Measurements from ENCODE around the gene DAPK1.

The DAPK1 gene

GRCh38 chr9:87593359-87593980 lies 95.8 kb downstream of the DAPK1 start:
- no peaks in the 10 kb centered on the region for H3K79me2 ChIP-seq (ENCODE audit: control insufficient read depth, insufficient read depth, low read length, unreplicated experiment)
- H3K27me3 ChIP-seq (ENCODE audit: insufficient read depth, low read length) = no peaks in the 10 kb centered on the region

GRCh38 chr9:87594194-87594593 lies 96.5 kb downstream of the DAPK1 start:
- H2AFZ ChIP-seq (ENCODE audit: low read length, unreplicated experiment) = no peak overlapping the region
- H3K4me1 ChIP-seq (ENCODE audit: control insufficient read depth, insufficient read depth, low read length, unreplicated experiment) = peaks cover 16% of the 10 kb centered on the region
- no peak overlapping the region for H3K4me3 ChIP-seq (ENCODE audit: low read depth, low read length)
- H3K79me2 ChIP-seq (ENCODE audit: control insufficient read depth, insufficient read depth, low read length, unreplicated experiment) = no peaks in the 10 kb centered on the region
- H3K36me3 ChIP-seq (ENCODE audit: insufficient read depth, low read length) = no peaks in the 10 kb centered on the region
- no peaks in the 10 kb centered on the region for H3K27me3 ChIP-seq (ENCODE audit: insufficient read depth, low read length)
- no peak overlapping the region for H3K27ac ChIP-seq (ENCODE audit: low read depth, low read length)

More at GRCh38 chr9:87593359-87593980, 95.8 kb downstream of the DAPK1 start:
- Histone ChIP-seq H3K4me1 (ENCODE audit: control insufficient read depth, insufficient read depth, low read length, unreplicated experiment) (peaks cover 16% of the 10 kb centered on the region), H2AFZ (ENCODE audit: low read length, unreplicated experiment) (no peak overlapping the region), H3K36me3 (ENCODE audit: insufficient read depth, low read length) (no peaks in the 10 kb centered on the region), H3K4me3 (ENCODE audit: low read depth, low read length) (no peak overlapping the region), H3K27ac (ENCODE audit: low read depth, low read length) (no peak overlapping the region)

GRCh38 chr9:87594662-87595061 lies 97.0 kb downstream of the DAPK1 start:
- no peak overlapping the region for H3K4me3 ChIP-seq (ENCODE audit: low read depth, low read length)
- no peaks in the 10 kb centered on the region for H3K36me3 ChIP-seq (ENCODE audit: insufficient read depth, low read length)
- no peak overlapping the region for H3K27ac ChIP-seq (ENCODE audit: low read depth, low read length)
- H3K4me1 ChIP-seq (ENCODE audit: control insufficient read depth, insufficient read depth, low read length, unreplicated experiment) = peaks cover 16% of the 10 kb centered on the region
- H2AFZ ChIP-seq (ENCODE audit: low read length, unreplicated experiment) = no peak overlapping the region
- H3K27me3 ChIP-seq (ENCODE audit: insufficient read depth, low read length) = no peaks in the 10 kb centered on the region
- no peaks in the 10 kb centered on the region for H3K79me2 ChIP-seq (ENCODE audit: control insufficient read depth, insufficient read depth, low read length, unreplicated experiment)

GRCh38 chr9:87595610-87596009 lies 97.9 kb downstream of the DAPK1 start:
- Histone ChIP-seq H3K36me3 (ENCODE audit: insufficient read depth, low read length) (no peaks in the 10 kb centered on the region), H3K79me2 (ENCODE audit: control insufficient read depth, insufficient read depth, low read length, unreplicated experiment) (no peaks in the 10 kb centered on the region), H3K27me3 (ENCODE audit: insufficient read depth, low read length) (no peaks in the 10 kb centered on the region), H2AFZ (ENCODE audit: low read length, unreplicated experiment) (no peak overlapping the region), H3K4me3 (ENCODE audit: low read depth, low read length) (no peak overlapping the region), H3K4me1 (ENCODE audit: control insufficient read depth, insufficient read depth, low read length, unreplicated experiment) (peaks cover 21% of the 10 kb centered on the region), H3K27ac (ENCODE audit: low read depth, low read length) (no peak overlapping the region)

GRCh38 chr9:87596862-87597261 lies 99.2 kb downstream of the DAPK1 start:
- H3K4me3 ChIP-seq (ENCODE audit: low read depth, low read length) = no peak overlapping the region
- H3K36me3 ChIP-seq (ENCODE audit: insufficient read depth, low read length) = no peaks in the 10 kb centered on the region
- H3K79me2 ChIP-seq (ENCODE audit: control insufficient read depth, insufficient read depth, low read length, unreplicated experiment) = no peaks in the 10 kb centered on the region
- H3K4me1 ChIP-seq (ENCODE audit: control insufficient read depth, insufficient read depth, low read length, unreplicated experiment) = peaks cover 28% of the 10 kb centered on the region
- H3K27me3 ChIP-seq (ENCODE audit: insufficient read depth, low read length) = no peaks in the 10 kb centered on the region
- H2AFZ ChIP-seq (ENCODE audit: low read length, unreplicated experiment) = no peak overlapping the region
- no peak overlapping the region for H3K27ac ChIP-seq (ENCODE audit: low read depth, low read length)

GRCh38 chr9:87597710-87598443 lies 100.2 kb downstream of the DAPK1 start:
- no peaks in the 10 kb centered on the region for H3K79me2 ChIP-seq (ENCODE audit: control insufficient read depth, insufficient read depth, low read length, unreplicated experiment)
- no peaks in the 10 kb centered on the region for H3K36me3 ChIP-seq (ENCODE audit: insufficient read depth, low read length)
- H3K4me1 ChIP-seq (ENCODE audit: control insufficient read depth, insufficient read depth, low read length, unreplicated experiment) = peaks cover 19% of the 10 kb centered on the region
- no peak overlapping the region for H2AFZ ChIP-seq (ENCODE audit: low read length, unreplicated experiment)
- no peaks in the 10 kb centered on the region for H3K27me3 ChIP-seq (ENCODE audit: insufficient read depth, low read length)
- H3K4me3 ChIP-seq (ENCODE audit: low read depth, low read length) = no peak overlapping the region
- H3K27ac ChIP-seq (ENCODE audit: low read depth, low read length) = no peak overlapping the region

- H3K27ac ChIP-seq (ENCODE audit: low read depth, low read length) = peak overlapping the region; percentile 56
- no peaks in the 10 kb centered on the region for H3K27me3 ChIP-seq (ENCODE audit: insufficient read depth, low read length)
- peaks cover 11% of the 10 kb centered on the region for H3K4me1 ChIP-seq (ENCODE audit: control insufficient read depth, insufficient read depth, low read length, unreplicated experiment)
- no peaks in the 10 kb centered on the region for H3K79me2 ChIP-seq (ENCODE audit: control insufficient read depth, insufficient read depth, low read length, unreplicated experiment)
- H2AFZ ChIP-seq (ENCODE audit: low read length, unreplicated experiment) = no peak overlapping the region
- no peaks in the 10 kb centered on the region for H3K36me3 ChIP-seq (ENCODE audit: insufficient read depth, low read length)
- H3K4me3 ChIP-seq (ENCODE audit: low read depth, low read length) = peak overlapping the region; percentile 52
Measured at GRCh38 chr9:87599901-87600610, 102.4 kb downstream of the DAPK1 start.

GRCh38 chr9:87601176-87601575 lies 103.5 kb downstream of the DAPK1 start:
- H3K79me2 ChIP-seq (ENCODE audit: control insufficient read depth, insufficient read depth, low read length, unreplicated experiment) = no peaks in the 10 kb centered on the region
- no peak overlapping the region for H3K27ac ChIP-seq (ENCODE audit: low read depth, low read length)
- no peak overlapping the region for H3K4me3 ChIP-seq (ENCODE audit: low read depth, low read length)
- no peaks in the 10 kb centered on the region for H3K27me3 ChIP-seq (ENCODE audit: insufficient read depth, low read length)
- H3K36me3 ChIP-seq (ENCODE audit: insufficient read depth, low read length) = no peaks in the 10 kb centered on the region
- no peak overlapping the region for H2AFZ ChIP-seq (ENCODE audit: low read length, unreplicated experiment)
- H3K4me1 ChIP-seq (ENCODE audit: control insufficient read depth, insufficient read depth, low read length, unreplicated experiment) = peaks cover 11% of the 10 kb centered on the region

- peaks cover 11% of the 10 kb centered on the region for H3K4me1 ChIP-seq (ENCODE audit: control insufficient read depth, insufficient read depth, low read length, unreplicated experiment)
- H3K27ac ChIP-seq (ENCODE audit: low read depth, low read length) = no peak overlapping the region
- H3K79me2 ChIP-seq (ENCODE audit: control insufficient read depth, insufficient read depth, low read length, unreplicated experiment) = no peaks in the 10 kb centered on the region
- no peaks in the 10 kb centered on the region for H3K27me3 ChIP-seq (ENCODE audit: insufficient read depth, low read length)
- H2AFZ ChIP-seq (ENCODE audit: low read length, unreplicated experiment) = no peak overlapping the region
- no peak overlapping the region for H3K4me3 ChIP-seq (ENCODE audit: low read depth, low read length)
- H3K36me3 ChIP-seq (ENCODE audit: insufficient read depth, low read length) = no peaks in the 10 kb centered on the region
Measured at GRCh38 chr9:87601595-87601994, 103.9 kb downstream of the DAPK1 start.

GRCh38 chr9:87602933-87603643 lies 105.4 kb downstream of the DAPK1 start:
- Histone ChIP-seq H3K36me3 (ENCODE audit: insufficient read depth, low read length) (no peaks in the 10 kb centered on the region), H3K4me1 (ENCODE audit: control insufficient read depth, insufficient read depth, low read length, unreplicated experiment) (peaks cover 23% of the 10 kb centered on the region), H3K27ac (ENCODE audit: low read depth, low read length) (no peak overlapping the region), H3K4me3 (ENCODE audit: low read depth, low read length) (no peak overlapping the region), H2AFZ (ENCODE audit: low read length, unreplicated experiment) (no peak overlapping the region), H3K27me3 (ENCODE audit: insufficient read depth, low read length) (no peaks in the 10 kb centered on the region), H3K79me2 (ENCODE audit: control insufficient read depth, insufficient read depth, low read length, unreplicated experiment) (no peaks in the 10 kb centered on the region)

Data from ACC112 (cell line).